Measurements from ENCODE around the gene VANGL1. TPM values are rescaled to one million over a fixed set of nuclear protein-coding genes. Genes with fewer than 3 reads are reported as not detected.

VANGL1 gene
- total RNA-seq, 2 experiments from 2014 or later: 16.4 to 19.3 TPM

- peaks cover 13% of the 10 kb centered on the region for H3K4me1 Mint-ChIP-seq
- H3K4me3 Mint-ChIP-seq: no peak overlapping the region
- POLR2A ChIA-PET: no interaction called here
- H3K9me3 Mint-ChIP-seq: peaks cover 2% of the 10 kb centered on the region
- no peaks in the 10 kb centered on the region for H3K27me3 Mint-ChIP-seq
- H3K36me3 Mint-ChIP-seq (ENCODE audit: low read depth): peaks cover 46% of the 10 kb centered on the region
- CTCF ChIA-PET: interaction anchor here (1.0 kb wide), 1 partner anchor 16 kb away, joined by 3 read pairs; no protein-coding TSS in a partner anchor
- no peak overlapping the region for H3K27ac Mint-ChIP-seq
- no peak for DNase-seq
These were observed 23.7 kb downstream of the VANGL1 start for GRCh38 chr1:115665319-115666096.

GRCh38 chr1:115666206-115666605 is 24.4 kb downstream of the VANGL1 start:
- Mint-ChIP-seq H3K4me3 (no peak overlapping the region), H3K36me3 (ENCODE audit: low read depth) (peaks cover 43% of the 10 kb centered on the region), H3K9me3 (peaks cover 2% of the 10 kb centered on the region), H3K27ac (no peak overlapping the region), H3K27me3 (no peaks in the 10 kb centered on the region), H3K4me1 (peaks cover 13% of the 10 kb centered on the region)
- ChIA-PET POLR2A (no interaction called here), CTCF (interaction anchor here (1.0 kb wide), 1 partner anchor 16 kb away, joined by 3 read pairs; no protein-coding TSS in a partner anchor)
- DNase-seq: no peak

GRCh38 chr1:115666702-115667101 is 24.9 kb downstream of the VANGL1 start:
- Mint-ChIP-seq H3K27me3 (no peaks in the 10 kb centered on the region), H3K27ac (no peak overlapping the region), H3K4me1 (peaks cover 13% of the 10 kb centered on the region), H3K9me3 (peaks cover 2% of the 10 kb centered on the region), H3K36me3 (ENCODE audit: low read depth) (peaks cover 42% of the 10 kb centered on the region), H3K4me3 (no peak overlapping the region)
- no peak for DNase-seq
- CTCF ChIA-PET: no interaction called here
- POLR2A ChIA-PET: no interaction called here

GRCh38 chr1:115668579-115668978 is 26.8 kb downstream of the VANGL1 start:
- ChIA-PET POLR2A (no interaction called here), CTCF (interaction anchor here (0.6 to 1.3 kb wide), 3 partner anchors 22 to 978 kb away, joined by 3 to 4 read pairs (median 4); partner anchors contain the start of gene VANGL1)
- DNase-seq: no peak
- H3K27me3 Mint-ChIP-seq: no peaks in the 10 kb centered on the region
- no peak overlapping the region for H3K4me3 Mint-ChIP-seq
- peaks cover 2% of the 10 kb centered on the region for H3K9me3 Mint-ChIP-seq
- no peak overlapping the region for H3K27ac Mint-ChIP-seq
- H3K36me3 Mint-ChIP-seq (ENCODE audit: low read depth): peaks cover 39% of the 10 kb centered on the region
- peaks cover 13% of the 10 kb centered on the region for H3K4me1 Mint-ChIP-seq

GRCh38 chr1:115669002-115669673 is 27.4 kb downstream of the VANGL1 start:
- H3K9me3 Mint-ChIP-seq: peaks cover 2% of the 10 kb centered on the region

GRCh38 chr1:115669886-115670285 is 28.1 kb downstream of the VANGL1 start:
- peaks cover 30% of the 10 kb centered on the region for H3K36me3 Mint-ChIP-seq (ENCODE audit: low read depth)
- no peaks in the 10 kb centered on the region for H3K27me3 Mint-ChIP-seq
- H3K9me3 Mint-ChIP-seq: peaks cover 2% of the 10 kb centered on the region
- DNase-seq: no peak
- ChIA-PET CTCF (no interaction called here), POLR2A (no interaction called here)
- H3K4me1 Mint-ChIP-seq: peaks cover 13% of the 10 kb centered on the region
- no peak overlapping the region for H3K27ac Mint-ChIP-seq
- H3K4me3 Mint-ChIP-seq: no peak overlapping the region

More at GRCh38 chr1:115669002-115669673, 27.4 kb downstream of the VANGL1 start:
- Mint-ChIP-seq H3K27me3 (no peaks in the 10 kb centered on the region), H3K4me3 (no peak overlapping the region), H3K4me1 (peaks cover 13% of the 10 kb centered on the region), H3K36me3 (ENCODE audit: low read depth) (peaks cover 35% of the 10 kb centered on the region), H3K27ac (no peak overlapping the region)
- ChIA-PET POLR2A (no interaction called here), CTCF (interaction anchor here (0.6 to 1.3 kb wide), 3 partner anchors 21 to 978 kb away, joined by 3 to 4 read pairs (median 4); partner anchors contain the start of gene VANGL1)
- DNase-seq: no peak

- no peak for DNase-seq
- H3K36me3 Mint-ChIP-seq (ENCODE audit: low read depth): peaks cover 27% of the 10 kb centered on the region
- H3K4me3 Mint-ChIP-seq: no peak overlapping the region
- peaks cover 2% of the 10 kb centered on the region for H3K9me3 Mint-ChIP-seq
- peaks cover 13% of the 10 kb centered on the region for H3K4me1 Mint-ChIP-seq
- POLR2A ChIA-PET: no interaction called here
- CTCF ChIA-PET: no interaction called here
- no peaks in the 10 kb centered on the region for H3K27me3 Mint-ChIP-seq
- H3K27ac Mint-ChIP-seq: no peak overlapping the region
These were observed 28.9 kb downstream of the VANGL1 start for GRCh38 chr1:115670476-115671175.

GRCh38 chr1:115671176-115671934 is 29.6 kb downstream of the VANGL1 start:
- no peaks in the 10 kb centered on the region for H3K27me3 Mint-ChIP-seq
- no peak for DNase-seq
- POLR2A ChIA-PET: no interaction called here
- CTCF ChIA-PET: no interaction called here
- H3K36me3 Mint-ChIP-seq (ENCODE audit: low read depth): peaks cover 20% of the 10 kb centered on the region
- peaks cover 13% of the 10 kb centered on the region for H3K4me1 Mint-ChIP-seq
- no peak overlapping the region for H3K4me3 Mint-ChIP-seq
- peaks cover 2% of the 10 kb centered on the region for H3K9me3 Mint-ChIP-seq
- H3K27ac Mint-ChIP-seq: no peak overlapping the region

GRCh38 chr1:115672224-115673009 is 30.6 kb downstream of the VANGL1 start:
- POLR2A ChIA-PET: interaction anchor here (0.5 kb wide), 1 partner anchor 164 kb away, joined by 5 read pairs; no protein-coding TSS in a partner anchor
- Mint-ChIP-seq H3K27ac (no peak overlapping the region), H3K27me3 (no peaks in the 10 kb centered on the region), H3K4me1 (peaks cover 13% of the 10 kb centered on the region), H3K4me3 (no peak overlapping the region), H3K9me3 (peaks cover 2% of the 10 kb centered on the region), H3K36me3 (ENCODE audit: low read depth) (peaks cover 18% of the 10 kb centered on the region)
- DNase-seq: no peak
- CTCF ChIA-PET: interaction anchor here (0.5 to 1.3 kb wide), 3 partner anchors 9 to 293 kb away, joined by 4 read pairs; no protein-coding TSS in a partner anchor

GRCh38 chr1:115676498-115677181 is 34.9 kb downstream of the VANGL1 start:
- Mint-ChIP-seq H3K9me3 (no peaks in the 10 kb centered on the region), H3K36me3 (ENCODE audit: low read depth) (peaks cover 3% of the 10 kb centered on the region), H3K27me3 (no peaks in the 10 kb centered on the region), H3K4me1 (no peaks in the 10 kb centered on the region), H3K27ac (no peak overlapping the region), H3K4me3 (no peak overlapping the region)
- ChIA-PET POLR2A (no interaction called here), CTCF (no interaction called here)
- DNase-seq: no peak

- ChIA-PET CTCF (no interaction called here), POLR2A (no interaction called here)
- Mint-ChIP-seq H3K4me1 (no peaks in the 10 kb centered on the region), H3K27ac (no peak overlapping the region), H3K9me3 (no peaks in the 10 kb centered on the region), H3K36me3 (ENCODE audit: low read depth) (peaks cover 3% of the 10 kb centered on the region), H3K27me3 (no peaks in the 10 kb centered on the region), H3K4me3 (no peak overlapping the region)
- no peak for DNase-seq
These were observed 35.4 kb downstream of the VANGL1 start for GRCh38 chr1:115677182-115677555.
